GM21576 (cell line): ENCODE measurements around the gene DDX49.

Source experiments
- ATAC-seq: cut with Tn5 transposase; IDR thresholded peaks from one replicate; pipeline ENCODE4 v1.9.1; 2021; ENCODE audit warnings: mild to moderate bottlenecking, moderate library complexity; ENCODE audit not compliant: unreplicated experiment

The DDX49 gene

DNA sequence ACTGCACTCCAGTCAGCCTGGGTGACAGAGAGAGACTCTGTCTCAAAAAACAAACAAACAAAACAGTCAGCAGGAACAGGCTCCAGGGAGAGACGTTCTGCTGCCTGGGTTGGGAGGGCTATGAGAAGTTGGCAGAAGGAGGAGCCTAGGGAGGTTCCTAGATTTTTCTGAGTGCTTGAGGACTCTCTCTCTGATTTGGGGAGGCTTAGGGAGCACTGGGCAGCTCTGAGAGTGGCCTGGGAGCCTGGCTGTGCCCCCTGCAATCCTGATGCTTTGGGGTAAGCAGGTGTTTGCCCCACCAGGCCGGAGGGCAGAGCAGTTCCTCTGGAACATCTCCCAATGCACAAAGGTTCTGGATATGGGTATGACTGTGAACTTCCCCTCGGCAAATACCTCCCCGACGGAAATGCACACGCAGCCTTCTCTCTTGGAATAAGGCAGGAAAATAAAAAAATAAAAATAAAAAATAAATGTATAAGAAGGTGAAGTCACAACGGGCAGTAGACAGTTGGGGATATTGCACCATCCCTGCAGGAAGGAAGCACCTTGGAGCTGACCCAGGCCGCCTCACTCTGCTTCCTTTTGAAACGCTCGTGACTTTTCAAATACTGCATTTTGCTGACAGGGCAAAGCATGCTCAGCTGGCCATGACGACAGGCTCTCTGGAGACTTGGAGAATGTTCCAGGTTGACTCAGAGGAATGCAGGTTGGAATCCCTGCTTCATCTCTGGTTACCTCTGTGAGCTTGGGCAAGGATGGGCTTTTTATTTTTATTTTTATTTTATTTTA, 48.0 kb downstream of the DDX49 start:
- ATAC-seq: no peak

DNA sequence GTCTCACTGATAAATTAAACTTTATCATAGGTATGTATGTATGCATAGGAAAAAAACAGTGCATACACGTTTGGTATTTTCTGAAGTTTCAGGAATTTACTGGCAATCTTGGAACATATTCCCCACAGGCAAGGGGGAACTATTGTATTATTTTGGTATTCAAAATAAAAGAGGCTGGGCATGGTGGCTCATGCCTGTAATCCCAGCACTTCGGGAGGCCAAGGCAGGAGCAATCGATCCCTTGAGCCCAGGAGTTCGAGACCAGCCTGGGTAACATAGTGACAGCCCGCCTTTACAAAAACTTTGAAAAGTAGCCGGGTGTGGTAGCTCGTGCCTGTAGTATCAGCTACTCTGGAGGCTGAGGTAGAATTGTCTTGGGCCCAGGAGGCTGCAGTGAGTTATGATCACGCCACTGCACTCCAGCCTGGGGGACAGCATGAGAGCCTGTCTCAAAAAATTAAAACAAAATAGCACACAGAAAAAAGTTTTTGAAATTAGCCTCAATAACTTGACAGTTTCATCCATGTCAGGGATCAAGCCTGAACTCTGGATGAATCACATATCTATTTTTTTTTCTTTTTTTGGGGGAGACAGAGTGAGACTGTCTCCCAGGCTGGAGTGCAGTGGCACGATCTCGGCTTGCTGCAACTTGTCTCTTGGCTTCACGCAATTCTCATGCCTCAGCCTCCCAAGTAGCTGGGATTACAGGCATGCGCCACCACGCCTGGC, 50.6 kb downstream of the DDX49 start:
- no peak for ATAC-seq

DNA sequence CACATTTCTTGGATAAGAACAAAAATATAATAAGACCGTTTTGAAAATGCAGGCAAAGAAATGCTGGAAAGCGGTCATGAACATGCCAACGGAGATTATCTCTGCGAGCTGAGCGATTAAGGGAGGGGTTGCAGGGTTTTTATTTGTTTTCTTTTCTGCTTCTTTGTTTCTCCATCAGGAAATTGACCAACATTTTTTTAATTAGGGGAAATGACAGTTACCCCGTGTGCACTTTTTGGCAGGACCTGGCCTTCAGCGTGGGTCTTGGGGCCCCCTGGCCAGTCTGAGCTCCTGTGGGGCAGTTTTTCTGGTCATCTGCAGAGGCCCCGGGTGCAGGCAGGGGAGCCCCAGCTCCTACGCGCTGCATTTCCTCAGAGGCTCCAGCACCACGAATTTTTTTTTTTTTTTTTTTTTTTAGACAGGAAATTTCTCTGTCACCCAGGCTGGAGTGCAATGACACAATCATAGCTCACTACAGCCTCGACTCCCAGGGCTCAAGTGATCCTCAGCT, 52.8 kb downstream of the DDX49 start:
- ATAC-seq: no peak

DNA sequence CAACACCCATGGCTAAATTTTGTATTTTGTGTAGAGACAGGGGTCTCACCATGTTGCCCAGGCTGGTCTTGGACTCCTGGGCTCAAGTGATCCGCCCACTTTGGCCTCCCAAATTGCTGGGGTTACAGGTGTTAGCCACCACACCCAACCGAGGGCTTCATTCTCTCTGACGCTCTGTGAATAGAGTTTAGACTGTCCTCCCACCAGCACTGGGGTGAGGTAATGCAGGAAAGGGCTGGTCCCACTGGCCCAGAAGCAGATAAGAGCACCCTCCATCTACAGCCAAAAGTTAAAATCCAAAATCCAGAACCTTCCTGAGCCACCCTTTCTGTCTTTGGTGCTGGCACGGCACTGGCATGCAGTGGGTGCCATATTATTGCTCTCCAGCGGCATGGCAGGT, 53.3 kb downstream of the DDX49 start:
- no peak for ATAC-seq

DNA sequence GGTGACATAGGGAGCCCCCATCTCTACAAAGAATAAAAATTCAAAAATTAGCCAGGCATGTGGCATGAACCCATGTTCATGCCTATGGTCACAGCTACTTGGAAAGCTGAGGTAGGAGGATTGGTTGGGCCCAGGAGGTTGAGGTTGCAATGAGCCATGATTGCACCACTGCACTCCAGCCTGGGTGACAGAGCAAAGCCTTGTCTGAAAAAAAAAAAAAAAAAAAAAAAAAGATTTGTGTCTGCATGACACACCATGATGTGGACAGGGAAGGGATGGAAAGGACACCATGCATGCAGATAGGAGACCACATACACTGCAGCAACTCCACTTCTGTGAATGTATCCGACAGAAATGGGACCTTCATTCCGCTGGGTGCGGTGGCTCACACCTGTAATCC, 55.5 kb downstream of the DDX49 start:
- no peak for ATAC-seq

DNA sequence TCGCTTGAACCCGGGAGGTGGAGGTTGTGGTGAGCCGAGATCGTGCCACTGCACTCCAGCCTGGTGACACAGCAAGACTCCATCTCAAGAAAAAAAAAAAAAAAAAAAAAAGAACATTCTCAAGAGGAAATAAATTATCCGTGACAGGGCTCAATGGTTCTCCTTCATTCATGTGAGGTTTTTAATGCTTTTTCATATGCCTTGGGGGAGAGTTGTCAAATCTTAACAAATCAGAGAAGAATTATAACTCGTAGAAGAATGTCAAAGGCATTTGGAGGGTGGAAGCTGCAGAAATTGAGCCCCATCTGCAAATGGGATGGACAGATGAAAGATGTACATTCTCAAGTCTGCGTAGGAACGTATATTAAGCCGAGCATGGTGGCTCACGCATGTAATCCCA, 56.4 kb downstream of the DDX49 start:
- no peak for ATAC-seq
